GM23338 (cell line): ENCODE measurements around the gene DNAJC11. TPM values are rescaled to one million over a fixed set of nuclear protein-coding genes. Genes with fewer than 3 reads are reported as not detected.

Experiments
- ATAC-seq: fragments of 200-7000 bp; cut with Tn5 transposase; 3 replicates; pipeline ENCODE4 v1.9.1; 2020
- DNase-seq: peaks from one replicate; pipeline ENCODE4 v3.0.0-alpha.2; 2015; ENCODE audit warnings: low spot score
- H2AFZ ChIP-seq: fragments of 200-600 bp; sonication (generic); 2 replicates; pipeline ENCODE4 v1.8.0; 2016; ENCODE audit warnings: antibody characterized with exemption, mild to moderate bottlenecking, moderate library complexity
- H3F3A ChIP-seq: fragments of 200-600 bp; sonication (generic); replicated peaks from 2 replicates; pipeline ENCODE4 v1.8.0; 2017; ENCODE audit warnings: antibody characterized with exemption, mixed run types, low read depth
- H3K27ac ChIP-seq: fragments of 200-600 bp; sonication (generic); 2 replicates; pipeline ENCODE4 v1.6.1; 2016; ENCODE audit warnings: low read depth
- H3K27me3 ChIP-seq: fragments of 200-600 bp; sonication (generic); 2 replicates; pipeline ENCODE4 v1.8.0; 2016; ENCODE audit warnings: mild to moderate bottlenecking, mixed run types, moderate library complexity; ENCODE audit not compliant: insufficient read depth
- H3K36me3 ChIP-seq: fragments of 200-600 bp; sonication (generic); 2 replicates; pipeline ENCODE4 v1.8.0; 2016; ENCODE audit warnings: mild to moderate bottlenecking; ENCODE audit not compliant: insufficient read depth
- H3K4me1 ChIP-seq: fragments of 200-600 bp; sonication (generic); 2 replicates; pipeline ENCODE4 v1.8.0; 2016; ENCODE audit warnings: mild to moderate bottlenecking, moderate library complexity; ENCODE audit not compliant: insufficient read depth
- H3K4me2 ChIP-seq: fragments of 200-600 bp; sonication (generic); 2 replicates; pipeline ENCODE4 v1.7.1; 2017; ENCODE audit warnings: mixed run types
- H3K4me3 ChIP-seq: fragments of 200-600 bp; sonication (generic); 2 replicates; pipeline ENCODE4 v1.6.1; 2016; ENCODE audit warnings: mixed run types
- H3K79me2 ChIP-seq: fragments of 200-600 bp; sonication (generic); replicated peaks from 2 replicates; pipeline ENCODE4 v1.8.0; 2017; ENCODE audit warnings: mild to moderate bottlenecking; ENCODE audit not compliant: insufficient read depth
- H3K9me2 ChIP-seq: fragments of 200-600 bp; sonication (generic); 2 replicates; pipeline ENCODE4 v1.8.0; 2017; ENCODE audit not compliant: insufficient read depth
- H4K20me1 ChIP-seq: fragments of 200-600 bp; sonication (generic); replicated peaks from 2 replicates; pipeline ENCODE4 v1.8.0; 2017; ENCODE audit warnings: mild to moderate bottlenecking; ENCODE audit not compliant: insufficient read depth
- H3K27ac Mint-ChIP-seq: 2 replicates; pipeline ENCODE4 v1.8.0; 2020; ENCODE audit warnings: inconsistent platforms, mild to moderate bottlenecking, moderate library complexity, mixed read lengths
- H3K27me3 Mint-ChIP-seq: 3 replicates; pipeline ENCODE4 v1.8.0; 2022; ENCODE audit warnings: low read depth, mild to moderate bottlenecking, moderate library complexity, mixed read lengths, inconsistent platforms; ENCODE audit not compliant: insufficient read depth, poor library complexity
- H3K36me3 Mint-ChIP-seq: 3 replicates; pipeline ENCODE4 v1.8.0; 2021; ENCODE audit warnings: low read depth, mild to moderate bottlenecking, inconsistent platforms, moderate library complexity, mixed read lengths
- H3K4me1 Mint-ChIP-seq: 3 replicates; pipeline ENCODE4 v1.8.0; 2020; ENCODE audit warnings: mild to moderate bottlenecking, inconsistent platforms, mixed read lengths
- H3K4me3 Mint-ChIP-seq: 3 replicates; pipeline ENCODE4 v1.8.0; 2021; ENCODE audit warnings: moderate library complexity, mild to moderate bottlenecking, inconsistent platforms, mixed read lengths
- H3K9me3 Mint-ChIP-seq: 3 replicates; pipeline ENCODE4 v1.8.0; 2020; ENCODE audit warnings: moderate library complexity, mild to moderate bottlenecking, inconsistent platforms, mixed read lengths
- ETS1 ChIP-seq: IDR thresholded peaks from 2 replicates; pipeline ENCODE4 v1.6.1; 2016; ENCODE audit warnings: antibody characterized with exemption
- EZH2 ChIP-seq: fragments of 200-600 bp; sonication (generic); IDR thresholded peaks from one replicate; pipeline ENCODE4 v1.8.0; 2017; ENCODE audit warnings: antibody characterized with exemption, mild to moderate bottlenecking, low read depth; ENCODE audit not compliant: unreplicated experiment
- EZH2phosphoT487 ChIP-seq: fragments of 200-600 bp; sonication (generic); IDR thresholded peaks from one replicate; pipeline ENCODE4 v1.8.1; 2018; ENCODE audit warnings: antibody characterized with exemption; ENCODE audit not compliant: unreplicated experiment
- JUNB ChIP-seq: IDR thresholded peaks from one replicate; pipeline ENCODE4 v1.6.1; 2016; ENCODE audit warnings: antibody characterized with exemption; ENCODE audit not compliant: unreplicated experiment
- NANOG ChIP-seq: IDR thresholded peaks from 2 replicates; pipeline ENCODE4 v1.6.1; 2016; ENCODE audit warnings: antibody characterized with exemption, borderline replicate concordance
- REST ChIP-seq: IDR thresholded peaks from one replicate; pipeline ENCODE4 v1.6.1; 2018; ENCODE audit warnings: antibody characterized with exemption; ENCODE audit not compliant: unreplicated experiment
- STAT1 ChIP-seq: IDR thresholded peaks from one replicate; pipeline ENCODE4 v1.6.1; 2016; ENCODE audit warnings: antibody characterized with exemption; ENCODE audit not compliant: unreplicated experiment
- ZNF331 ChIP-seq: fragments of 250-450 bp; sonication (Bioruptor Pico); IDR thresholded peaks from 2 replicates; pipeline ENCODE4 v1.5.0; 2020; ENCODE audit warnings: low read depth, mild to moderate bottlenecking, moderate library complexity
- polyA plus RNA-seq: library from polyadenylated mRNA; unstranded; fragments of >200 nt; fragmentation: Nextera tagmentation; extraction: Ambion mirVana; gene quantifications from 2 replicates; pipeline ENCODE4 v1.2.1, GENCODE V29; 2016
- total RNA-seq: library from RNA; depleted of rRNA; stranded (reverse); fragments of >200 nt; shearing (Covaris generic); gene quantifications from 2 replicates; pipeline ENCODE4 v1.2.3, GENCODE V29; 2014
- TF ChIP-seq, protein P1 (sequence below), 2 experiments: fragments of 200-600 bp in 1 of 2; sonication (generic) in 1 of 2; conservative IDR thresholded peaks; 2 replicates each; pipeline versions ENCODE4 v1.5.1 to v1.6.1; 2016 to 2017; ENCODE audit warnings: antibody characterized with exemption in 2 of 2, low read depth in 2 of 2, mild to moderate bottlenecking in 2 of 2, moderate library complexity in 1 of 2

Gene DNAJC11
- total and polyA plus RNA-seq, 2 experiments from 2014 or later: 48.4 to 67.2 TPM

- H4K20me1 ChIP-seq: peaks cover 5% of the 10 kb centered on the region
- H3K4me3 Mint-ChIP-seq: no peak overlapping the region; the same call in 2 of the 3 replicates
- peaks cover 4% of the 10 kb centered on the region; the same call in 2 of the 3 replicates for H3K4me1 Mint-ChIP-seq
- H3K36me3 ChIP-seq: peaks cover 10% of the 10 kb centered on the region; the same call in 1 of the 2 replicates
- no peak overlapping the region for H3K27ac Mint-ChIP-seq
- ATAC-seq (no peak), DNase-seq (no peak)
- TF ChIP-seq STAT1: no peak
- TF ChIP-seq ETS1: no peak
- TF ChIP-seq REST: no peak
- no peak for TF ChIP-seq JUNB
- TF ChIP-seq NANOG: no peak
- TF ChIP-seq, protein P1, sequence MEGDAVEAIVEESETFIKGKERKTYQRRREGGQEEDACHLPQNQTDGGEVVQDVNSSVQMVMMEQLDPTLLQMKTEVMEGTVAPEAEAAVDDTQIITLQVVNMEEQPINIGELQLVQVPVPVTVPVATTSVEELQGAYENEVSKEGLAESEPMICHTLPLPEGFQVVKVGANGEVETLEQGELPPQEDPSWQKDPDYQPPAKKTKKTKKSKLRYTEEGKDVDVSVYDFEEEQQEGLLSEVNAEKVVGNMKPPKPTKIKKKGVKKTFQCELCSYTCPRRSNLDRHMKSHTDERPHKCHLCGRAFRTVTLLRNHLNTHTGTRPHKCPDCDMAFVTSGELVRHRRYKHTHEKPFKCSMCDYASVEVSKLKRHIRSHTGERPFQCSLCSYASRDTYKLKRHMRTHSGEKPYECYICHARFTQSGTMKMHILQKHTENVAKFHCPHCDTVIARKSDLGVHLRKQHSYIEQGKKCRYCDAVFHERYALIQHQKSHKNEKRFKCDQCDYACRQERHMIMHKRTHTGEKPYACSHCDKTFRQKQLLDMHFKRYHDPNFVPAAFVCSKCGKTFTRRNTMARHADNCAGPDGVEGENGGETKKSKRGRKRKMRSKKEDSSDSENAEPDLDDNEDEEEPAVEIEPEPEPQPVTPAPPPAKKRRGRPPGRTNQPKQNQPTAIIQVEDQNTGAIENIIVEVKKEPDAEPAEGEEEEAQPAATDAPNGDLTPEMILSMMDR (conservative IDR thresholded peaks at IDR 0.05; ENCODE audit: low read depth in 2 of 2): no peak
- peaks cover 5% of the 10 kb centered on the region; the same call in 1 of the 2 replicates for H3K4me1 ChIP-seq
- no peak overlapping the region for H3K27ac ChIP-seq
- no peak overlapping the region for H2AFZ ChIP-seq
- H3K9me3 Mint-ChIP-seq: no peaks in the 10 kb centered on the region
- H3K9me2 ChIP-seq: no peaks in the 10 kb centered on the region
- H3K4me3 ChIP-seq: no peak overlapping the region
- H3K36me3 Mint-ChIP-seq: peaks cover 38% of the 10 kb centered on the region
- no peaks in the 10 kb centered on the region for H3K27me3 ChIP-seq
- 0 out of 2 replicates have a peak, but pooled peaks cover 5% of the 10 kb centered on the region for H3F3A ChIP-seq
- H3K79me2 ChIP-seq: peaks cover 19% of the 10 kb centered on the region
- peaks cover 9% of the 10 kb centered on the region for H3K27me3 Mint-ChIP-seq
- no peak overlapping the region for H3K4me2 ChIP-seq
Measured at GRCh38 chr1:6630027-6630426, 71.6 kb downstream of the DNAJC11 start.

DNA sequence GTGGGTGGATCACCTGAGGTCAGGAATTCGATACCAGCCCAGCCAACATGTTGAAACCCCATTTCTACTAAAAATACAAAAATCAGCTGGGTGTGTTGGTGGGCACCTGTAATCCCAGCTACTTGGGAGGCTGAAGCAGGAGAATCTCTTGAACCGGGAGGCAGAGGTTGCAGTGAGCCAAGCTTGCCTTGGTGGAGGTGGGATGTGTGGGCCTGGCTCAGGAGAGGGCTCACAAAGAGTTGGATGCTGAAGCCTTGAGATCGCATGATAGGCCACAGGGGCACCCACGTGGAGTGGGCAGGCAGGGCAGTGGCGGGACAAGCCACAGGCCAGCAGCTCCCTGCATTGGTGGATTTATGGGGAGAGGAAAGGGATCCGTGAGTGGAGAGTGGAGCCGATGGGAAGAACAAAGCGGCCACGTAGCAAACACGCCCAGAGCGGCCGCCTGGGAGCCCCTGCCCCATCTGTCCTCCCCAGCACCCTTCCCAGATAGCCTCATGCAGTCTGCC is 72.6 kb downstream of the DNAJC11 start:
- H3K27me3 Mint-ChIP-seq: peaks cover 10% of the 10 kb centered on the region
- no peaks in the 10 kb centered on the region for H3K9me2 ChIP-seq

More for the DNA sequence above, 72.6 kb downstream of the DNAJC11 start:
- H3F3A ChIP-seq: peaks cover 13% of the 10 kb centered on the region; the same call in 1 of the 2 replicates
- peaks cover 13% of the 10 kb centered on the region for H4K20me1 ChIP-seq
- peaks cover 6% of the 10 kb centered on the region; the same call in 1 of the 2 replicates for H3K36me3 ChIP-seq
- no peak overlapping the region for H2AFZ ChIP-seq
- DNase-seq (no peak), ATAC-seq (no peak)
- Mint-ChIP-seq H3K27ac (no peak overlapping the region), H3K9me3 (no peaks in the 10 kb centered on the region), H3K4me1 (peaks cover 7% of the 10 kb centered on the region), H3K36me3 (peaks cover 31% of the 10 kb centered on the region), H3K4me3 (no peak overlapping the region)
- no peak overlapping the region for H3K4me3 ChIP-seq
- TF ChIP-seq, protein P1 (conservative IDR thresholded peaks at IDR 0.05; ENCODE audit: low read depth in 2 of 2): no peak
- no peak for TF ChIP-seq STAT1
- TF ChIP-seq EZH2: no peak
- no peak for TF ChIP-seq EZH2phosphoT487
- TF ChIP-seq ETS1: no peak
- no peak for TF ChIP-seq ZNF331 (CRISPR knock-in tag)
- no peaks in the 10 kb centered on the region for H3K27me3 ChIP-seq
- H3K27ac ChIP-seq: no peak overlapping the region
- no peak overlapping the region for H3K4me2 ChIP-seq
- peaks cover 19% of the 10 kb centered on the region for H3K79me2 ChIP-seq
- peaks cover 5% of the 10 kb centered on the region; the same call in 1 of the 2 replicates for H3K4me1 ChIP-seq
